Kidney (tissue), 14 donors: ENCODE measurements around the gene AZGP1. TPM values are rescaled to one million over a fixed set of nuclear protein-coding genes. Genes with fewer than 3 reads are reported as not detected.

Experiments
- DNase-seq, 5 donors: peaks; one replicate each; pipeline ENCODE4 v3.0.0-alpha.2; 2013 to 2020
- FAIRE-seq: peaks from 2 replicates; lab custom pipeline; 2012; peaks lifted over from hg19 to GRCh38; lab: Jason Lieb, UNC
- H3K27ac ChIP-seq, 2 donors: one replicate each; pipeline ENCODE4 v1.7.0; 2013; ENCODE audit warnings: low read depth in 2 of 2, low read length in 2 of 2, inconsistent platforms in 1 of 2
- H3K27me3 ChIP-seq: one replicate; pipeline ENCODE4 v1.7.1; 2013; ENCODE audit warnings: low read length, inconsistent platforms; ENCODE audit not compliant: control insufficient read depth, insufficient read depth
- H3K36me3 ChIP-seq, 3 donors: one replicate each; pipeline versions ENCODE4 v1.7.0 to v1.7.1; 2013; ENCODE audit warnings: low read length in 3 of 3, control low read depth in 1 of 3, inconsistent platforms in 1 of 3; ENCODE audit not compliant: insufficient read depth in 3 of 3, control insufficient read depth in 2 of 3
- H3K4me1 ChIP-seq, 3 donors: one replicate each; pipeline versions ENCODE4 v1.7.0 to v1.7.1; 2013; ENCODE audit warnings: low read length in 3 of 3, inconsistent platforms in 1 of 3, low read depth in 1 of 3; ENCODE audit not compliant: control insufficient read depth in 2 of 3, insufficient read depth in 2 of 3
- H3K4me3 ChIP-seq, 3 donors: one replicate each; pipeline versions ENCODE4 v1.7.0 to v1.8.1; 2013; ENCODE audit warnings: low read length in 3 of 3, control low read depth in 1 of 3, inconsistent platforms in 1 of 3
- H3K9ac ChIP-seq, 3 donors: one replicate each; pipeline versions ENCODE4 v1.7.0 to v1.7.1; 2013; ENCODE audit warnings: low read length in 3 of 3, control low read depth in 1 of 3, inconsistent platforms in 1 of 3
- H3K9me3 ChIP-seq, 3 donors: one replicate each; pipeline versions ENCODE4 v1.7.0 to v1.7.1; 2013; ENCODE audit warnings: low read length in 3 of 3, control low read depth in 1 of 3, inconsistent platforms in 1 of 3; ENCODE audit not compliant: control insufficient read depth in 2 of 3, insufficient read depth in 1 of 3
- intact Hi-C: fragments of 100-400 bp; cut with DNase I; formaldehyde crosslinking; loops from one replicate; pipeline ENCODE4 v1.11.1; 2022
- polyA plus RNA-seq: library from polyadenylated mRNA; stranded (reverse); fragments of 350-450 nt; fragmentation: Illumina TruSeq; extraction: RNeasy Lipid Tissue Mini Kit (QIAGEN cat#74804); gene quantifications from one replicate; pipeline ENCODE4 v1.2.3, GENCODE V29; 2014; ENCODE audit warnings: low read depth, low replicate concordance; ENCODE audit not compliant: insufficient read depth
- total RNA-seq: library from RNA; stranded (reverse); fragmentation: NEBNext Ultra II Directional; extraction: Animal tissue kit (Norgen Biotek cat#: 25700); gene quantifications from one replicate; pipeline ENCODE4 v1.2.1, GENCODE V29; 2021
- TF ChIP-seq, protein P1 (sequence below): IDR thresholded peaks from 3 replicates; pipeline ENCODE4 v1.5.1; 2012; ENCODE audit warnings: mild to moderate bottlenecking, moderate library complexity, borderline replicate concordance; ENCODE audit not compliant: insufficient read depth; ENCODE audit errors: extremely low read depth
- donor health status: control.
- donor health status: control.
- donor health status: control.
- donor health status: control.
- donor health status: control.
- donor health status: DM: yes; HTN: yes; CAD: no.
- donor health status: Normal renal cell carcinoma (clear cell type).

The AZGP1 gene
- total and polyA plus RNA-seq, 2 donors from 2014 or later, result 10.0 to 198 TPM

DNA sequence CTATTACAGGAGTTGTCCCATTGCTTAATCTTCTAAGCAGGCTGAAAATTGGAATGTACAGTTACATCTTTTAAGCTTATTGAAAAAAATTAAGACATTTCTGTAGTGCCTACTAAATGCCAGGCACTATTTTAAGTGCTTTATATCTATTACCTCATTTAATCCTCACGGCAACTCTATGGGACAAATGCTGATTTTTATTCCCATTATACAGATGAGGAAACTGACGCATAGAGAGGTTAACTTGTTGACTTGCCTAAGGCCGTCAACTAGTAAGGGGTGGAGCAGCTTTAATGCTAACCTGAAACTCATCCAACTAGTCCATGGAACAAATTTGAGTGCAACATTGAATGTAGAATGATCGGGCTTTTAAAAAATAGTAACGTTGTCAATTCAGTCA is 42.0 kb upstream of the AZGP1 start:
- no peak for DNase-seq
- Histone ChIP-seq H3K27ac (no peak overlapping the region), H3K36me3 (no peaks in the 10 kb centered on the region), H3K4me3 (no peak overlapping the region), H3K27me3 (no peaks in the 10 kb centered on the region), H3K9me3 (no peaks in the 10 kb centered on the region), H3K4me1 (peaks cover 0 to 6% (median 6%) of the 10 kb centered on the region in 3 donors), H3K9ac (no peak overlapping the region)
- TF ChIP-seq, protein P1, sequence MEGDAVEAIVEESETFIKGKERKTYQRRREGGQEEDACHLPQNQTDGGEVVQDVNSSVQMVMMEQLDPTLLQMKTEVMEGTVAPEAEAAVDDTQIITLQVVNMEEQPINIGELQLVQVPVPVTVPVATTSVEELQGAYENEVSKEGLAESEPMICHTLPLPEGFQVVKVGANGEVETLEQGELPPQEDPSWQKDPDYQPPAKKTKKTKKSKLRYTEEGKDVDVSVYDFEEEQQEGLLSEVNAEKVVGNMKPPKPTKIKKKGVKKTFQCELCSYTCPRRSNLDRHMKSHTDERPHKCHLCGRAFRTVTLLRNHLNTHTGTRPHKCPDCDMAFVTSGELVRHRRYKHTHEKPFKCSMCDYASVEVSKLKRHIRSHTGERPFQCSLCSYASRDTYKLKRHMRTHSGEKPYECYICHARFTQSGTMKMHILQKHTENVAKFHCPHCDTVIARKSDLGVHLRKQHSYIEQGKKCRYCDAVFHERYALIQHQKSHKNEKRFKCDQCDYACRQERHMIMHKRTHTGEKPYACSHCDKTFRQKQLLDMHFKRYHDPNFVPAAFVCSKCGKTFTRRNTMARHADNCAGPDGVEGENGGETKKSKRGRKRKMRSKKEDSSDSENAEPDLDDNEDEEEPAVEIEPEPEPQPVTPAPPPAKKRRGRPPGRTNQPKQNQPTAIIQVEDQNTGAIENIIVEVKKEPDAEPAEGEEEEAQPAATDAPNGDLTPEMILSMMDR, result no peak
- intact Hi-C loops, result no loop called here
- FAIRE-seq, result no peak

DNA sequence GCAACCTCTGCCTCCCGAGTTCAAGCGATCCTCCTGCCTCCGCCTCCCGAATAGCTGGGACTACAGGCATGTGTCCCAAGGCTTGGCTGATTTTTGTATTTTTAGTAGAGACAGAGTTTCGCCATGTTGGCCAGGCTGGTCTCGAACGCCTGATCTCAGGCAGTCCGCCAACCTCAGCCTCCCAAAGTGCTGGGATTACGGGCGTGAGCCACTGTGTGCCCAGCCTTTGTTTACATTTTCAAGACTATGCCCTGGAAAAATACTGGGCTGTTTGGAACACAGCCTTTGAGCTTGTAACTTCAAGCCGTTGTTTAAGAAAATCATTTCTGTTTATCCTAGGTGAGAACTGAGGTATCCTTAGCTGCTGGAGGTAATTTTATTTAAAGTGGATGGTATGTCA is 41.5 kb upstream of the AZGP1 start:
- no peak for DNase-seq
- Histone ChIP-seq H3K27ac (no peak overlapping the region), H3K9ac (no peak overlapping the region), H3K27me3 (no peaks in the 10 kb centered on the region), H3K9me3 (no peaks in the 10 kb centered on the region), H3K4me1 (peaks cover 0 to 6% (median 6%) of the 10 kb centered on the region in 3 donors), H3K4me3 (peak overlapping the region in 1 of 3 donors; percentile 95), H3K36me3 (no peaks in the 10 kb centered on the region)
- intact Hi-C loops, result no loop called here
- TF ChIP-seq, protein P1, result no peak
- no peak for FAIRE-seq

GRCh38 chr7:100016215-100016901 is 40.5 kb upstream of the AZGP1 start:
- FAIRE-seq (no peak), DNase-seq (peak in 2 of 5 donors; percentile 40 to 75)
- Histone ChIP-seq H3K9ac (peak overlapping the region; percentile 88 to 99 (median 91)), H3K36me3 (no peaks in the 10 kb centered on the region), H3K4me3 (peak overlapping the region; percentile 87 to 95 (median 93)), H3K27me3 (no peaks in the 10 kb centered on the region), H3K4me1 (peaks cover 0 to 6% (median 6%) of the 10 kb centered on the region in 3 donors), H3K27ac (peak overlapping the region; percentile 53 to 74), H3K9me3 (no peaks in the 10 kb centered on the region)
- TF ChIP-seq, protein P1, result no peak
- intact Hi-C loops, result no loop called here
